Measurements from ENCODE around the gene APC. TPM values are rescaled to one million over a fixed set of nuclear protein-coding genes. Genes with fewer than 3 reads are reported as not detected.

Gene APC
- total RNA-seq, 1 donor from 2014 or later = 47.0 TPM

DNA sequence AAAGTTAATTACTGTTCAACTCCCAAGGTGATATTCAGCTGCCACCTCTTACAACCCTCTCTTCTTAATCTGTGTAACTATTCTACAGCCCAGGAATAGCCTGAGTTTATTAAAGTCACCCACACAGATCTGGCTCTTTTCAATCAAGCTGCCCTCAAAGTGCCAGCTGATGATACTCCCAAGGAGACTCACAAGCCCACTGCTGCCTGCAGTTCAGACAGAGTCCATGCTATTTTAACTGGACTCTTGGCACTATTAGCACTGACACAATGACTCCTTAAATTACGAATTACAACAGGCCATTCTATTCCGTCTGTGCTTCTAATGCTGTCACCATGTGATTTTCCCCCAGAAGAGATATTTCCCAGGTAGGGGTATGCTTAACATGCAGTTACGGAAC lies 158.0 kb downstream of the APC start:
- no peak for DNase-seq (ENCODE audit: low read depth)
- Histone ChIP-seq H3K4me3 (ENCODE audit: low read depth, low read length) (no peak overlapping the region), H3K27me3 (ENCODE audit: control insufficient read depth, insufficient read depth, low read length) (no peaks in the 10 kb centered on the region), H3K36me3 (ENCODE audit: control insufficient read depth, insufficient read depth, low read length) (no peaks in the 10 kb centered on the region)
- TF ChIP-seq CTCF (IDR thresholded peaks at IDR 0.05; ENCODE audit: insufficient read depth, low read length, poor library complexity, severe bottlenecking) = no peak

Other genes with a start within 250 kb of the APC start
- gene SRP19, start 123.4 kb downstream of the APC start, total RNA-seq = 96.7 and 139 TPM in 2 replicates
- gene REEP5, start 184.3 kb downstream of the APC start, total RNA-seq = 74.6 and 79.4 TPM in 2 replicates
- 13.6 and 33.4 TPM in 2 replicates for gene DCP2, start 238.9 kb downstream of the APC start, total RNA-seq